ENCODE measurements around the gene ZCCHC2. TPM values are rescaled to one million over a fixed set of nuclear protein-coding genes. Genes with fewer than 3 reads are reported as not detected.

The ZCCHC2 gene
- total and polyA plus RNA-seq, 9 of the 15 experiments (the other 6 are each of a cell fraction or from before 2014, with no cell fraction given), result 1.0 to 9.2 (median 6.0) TPM

DNA sequence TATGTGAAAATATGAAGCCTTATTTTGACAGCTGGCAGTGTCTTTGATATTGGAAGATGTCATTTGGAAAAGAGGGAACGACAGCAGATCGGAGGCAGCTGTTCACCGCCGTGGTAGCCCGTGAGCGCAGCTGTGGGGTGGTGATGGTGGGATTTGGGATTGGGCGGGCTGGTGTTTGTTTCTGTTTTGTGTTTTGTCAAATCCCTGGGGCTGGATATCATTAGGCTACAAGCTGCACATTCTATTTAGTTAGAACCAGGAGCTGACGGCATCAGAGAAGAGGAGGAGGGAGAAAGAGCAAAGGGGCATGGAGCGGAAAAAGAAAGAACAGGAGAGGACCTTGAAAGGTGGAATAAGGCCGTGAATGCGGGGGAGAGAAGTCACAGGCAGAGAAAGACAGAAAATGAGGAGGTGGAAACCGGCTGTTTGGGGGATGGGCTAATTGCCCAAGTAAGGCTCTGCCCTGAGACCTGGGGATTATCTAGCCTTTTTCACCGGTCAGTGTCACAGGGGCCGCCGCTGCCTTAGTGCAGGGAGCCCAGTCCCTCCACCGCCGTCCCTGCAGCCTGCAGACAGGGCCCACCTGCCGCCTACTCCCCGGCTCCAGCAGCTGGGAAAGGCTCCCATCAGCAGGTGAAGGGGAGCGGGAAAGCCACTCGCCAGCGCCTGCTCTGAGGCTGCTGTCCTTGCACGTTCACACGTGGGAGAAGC, 88.0 kb downstream of the ZCCHC2 start (continued):
- no peak for TF ChIP-seq STAT5A (IDR thresholded peaks at IDR 0.05; ENCODE audit: borderline replicate concordance, low read length)
- TF ChIP-seq, protein P1, sequence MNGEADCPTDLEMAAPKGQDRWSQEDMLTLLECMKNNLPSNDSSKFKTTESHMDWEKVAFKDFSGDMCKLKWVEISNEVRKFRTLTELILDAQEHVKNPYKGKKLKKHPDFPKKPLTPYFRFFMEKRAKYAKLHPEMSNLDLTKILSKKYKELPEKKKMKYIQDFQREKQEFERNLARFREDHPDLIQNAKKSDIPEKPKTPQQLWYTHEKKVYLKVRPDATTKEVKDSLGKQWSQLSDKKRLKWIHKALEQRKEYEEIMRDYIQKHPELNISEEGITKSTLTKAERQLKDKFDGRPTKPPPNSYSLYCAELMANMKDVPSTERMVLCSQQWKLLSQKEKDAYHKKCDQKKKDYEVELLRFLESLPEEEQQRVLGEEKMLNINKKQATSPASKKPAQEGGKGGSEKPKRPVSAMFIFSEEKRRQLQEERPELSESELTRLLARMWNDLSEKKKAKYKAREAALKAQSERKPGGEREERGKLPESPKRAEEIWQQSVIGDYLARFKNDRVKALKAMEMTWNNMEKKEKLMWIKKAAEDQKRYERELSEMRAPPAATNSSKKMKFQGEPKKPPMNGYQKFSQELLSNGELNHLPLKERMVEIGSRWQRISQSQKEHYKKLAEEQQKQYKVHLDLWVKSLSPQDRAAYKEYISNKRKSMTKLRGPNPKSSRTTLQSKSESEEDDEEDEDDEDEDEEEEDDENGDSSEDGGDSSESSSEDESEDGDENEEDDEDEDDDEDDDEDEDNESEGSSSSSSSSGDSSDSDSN (IDR thresholded peaks at IDR 0.05; ENCODE audit: borderline replicate concordance in 1 of 2, low read depth in 2 of 2, low read length in 2 of 2), result peak in 1 of 2 experiments; percentile 47; a peak in 1 of 4 replicates
- no peak for TF ChIP-seq NR1H2 (CRISPR knock-in tag; IDR thresholded peaks at IDR 0.05)

DNA sequence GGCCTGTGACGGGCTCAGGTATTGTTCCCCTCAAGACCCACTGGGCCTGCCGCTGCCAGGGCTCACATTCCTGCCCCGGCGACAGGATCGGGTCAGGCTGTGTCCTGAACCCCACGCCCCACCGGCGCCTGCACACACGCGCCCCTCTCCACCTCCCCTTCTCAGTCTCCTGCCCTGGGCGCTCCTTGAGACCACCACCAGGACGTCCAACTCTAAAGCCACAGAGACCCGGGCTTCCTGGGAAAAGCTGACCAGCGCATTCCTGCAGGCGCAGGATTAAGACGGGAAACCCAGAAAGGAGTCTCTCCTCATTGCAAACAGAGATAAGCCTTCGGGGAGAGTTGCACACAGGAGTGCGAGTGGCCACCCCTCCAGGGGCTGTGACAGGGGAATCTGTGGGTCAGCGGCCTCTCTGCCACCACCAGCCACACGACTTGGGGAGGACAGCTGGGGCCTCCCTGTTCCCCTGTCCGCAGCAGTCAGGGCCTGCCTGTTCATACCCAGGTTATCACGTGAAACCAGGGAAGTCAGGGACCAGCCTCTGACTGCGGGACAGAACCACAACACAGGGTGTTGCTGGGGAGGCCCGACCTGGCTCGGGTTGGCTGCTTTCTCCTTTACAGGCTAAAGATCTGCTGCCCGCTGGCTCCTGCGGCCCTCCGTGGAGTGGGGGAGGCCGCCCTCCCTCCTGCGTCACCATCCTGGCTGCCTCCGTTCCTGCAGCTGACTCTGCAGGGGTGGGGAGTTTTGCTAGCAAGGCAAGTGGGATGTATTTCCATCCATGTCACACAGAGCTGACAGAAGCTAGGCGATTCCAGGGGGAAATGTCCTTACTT, 88.8 kb downstream of the ZCCHC2 start:
- peak; percentile 32 to 57 (median 48) for DNase-seq (ENCODE audit: extremely low read depth in 1 of 4, low spot score in 3 of 4)
- TF ChIP-seq RNF2 (IDR thresholded peaks at IDR 0.05) (no peak), CBFA2T3 (IDR thresholded peaks at IDR 0.05) (peak; percentile 51; the same call in 1 of the 2 replicates), HDAC8 (tag; IDR thresholded peaks at IDR 0.05) (no peak), RBM14 (IDR thresholded peaks at IDR 0.05; ENCODE audit: borderline replicate concordance, insufficient read depth, low read depth, low read length) (no peak)
- TF ChIP-seq, protein P2, sequence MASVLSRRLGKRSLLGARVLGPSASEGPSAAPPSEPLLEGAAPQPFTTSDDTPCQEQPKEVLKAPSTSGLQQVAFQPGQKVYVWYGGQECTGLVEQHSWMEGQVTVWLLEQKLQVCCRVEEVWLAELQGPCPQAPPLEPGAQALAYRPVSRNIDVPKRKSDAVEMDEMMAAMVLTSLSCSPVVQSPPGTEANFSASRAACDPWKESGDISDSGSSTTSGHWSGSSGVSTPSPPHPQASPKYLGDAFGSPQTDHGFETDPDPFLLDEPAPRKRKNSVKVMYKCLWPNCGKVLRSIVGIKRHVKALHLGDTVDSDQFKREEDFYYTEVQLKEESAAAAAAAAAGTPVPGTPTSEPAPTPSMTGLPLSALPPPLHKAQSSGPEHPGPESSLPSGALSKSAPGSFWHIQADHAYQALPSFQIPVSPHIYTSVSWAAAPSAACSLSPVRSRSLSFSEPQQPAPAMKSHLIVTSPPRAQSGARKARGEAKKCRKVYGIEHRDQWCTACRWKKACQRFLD (CRISPR knock-in tag; IDR thresholded peaks at IDR 0.05), result 0 out of 2 replicates have a peak, but pooled peaks have one; percentile 34
- TF ChIP-seq, protein P1 (IDR thresholded peaks at IDR 0.05; ENCODE audit: borderline replicate concordance in 1 of 2, low read depth in 2 of 2, low read length in 2 of 2), result 0 out of 4 replicates have a peak, but pooled peaks of 1 of the 2 experiments have one; percentile 29
- TF ChIP-seq, protein P3, sequence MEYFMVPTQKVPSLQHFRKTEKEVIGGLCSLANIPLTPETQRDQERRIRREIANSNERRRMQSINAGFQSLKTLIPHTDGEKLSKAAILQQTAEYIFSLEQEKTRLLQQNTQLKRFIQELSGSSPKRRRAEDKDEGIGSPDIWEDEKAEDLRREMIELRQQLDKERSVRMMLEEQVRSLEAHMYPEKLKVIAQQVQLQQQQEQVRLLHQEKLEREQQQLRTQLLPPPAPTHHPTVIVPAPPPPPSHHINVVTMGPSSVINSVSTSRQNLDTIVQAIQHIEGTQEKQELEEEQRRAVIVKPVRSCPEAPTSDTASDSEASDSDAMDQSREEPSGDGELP (CRISPR knock-in tag; IDR thresholded peaks at IDR 0.05; ENCODE audit: borderline replicate concordance), result peak; percentile 17; the same call in 1 of the 2 replicates

More for the DNA sequence above, 88.8 kb downstream of the ZCCHC2 start:
- Histone ChIP-seq H3K79me2 (ENCODE audit: control insufficient read depth, insufficient read depth, low read length) (no peaks in the 10 kb centered on the region), H4K20me1 (replicated peaks; ENCODE audit: control insufficient read depth, insufficient read depth, low read length) (no peaks in the 10 kb centered on the region), H3K4me2 (ENCODE audit: insufficient read depth, low read length) (peak overlapping the region; percentile 69), H3K27ac (ENCODE audit: extremely low read depth, low read depth, low read length) (peak overlapping the region; percentile 36; the same call in 1 of the 3 replicates), H2AFZ (ENCODE audit: low read depth, low read length) (peak overlapping the region; percentile 93), H3K36me3 (ENCODE audit: control insufficient read depth, insufficient read depth, low read length) (no peaks in the 10 kb centered on the region), H3K4me3 (0 out of 2 replicates have a peak overlapping the region, but pooled peaks have one; percentile 13), H3K9me1 (ENCODE audit: control insufficient read depth, insufficient read depth, low read length) (no peaks in the 10 kb centered on the region), H3K4me1 (replicated peaks in 1 of 2; ENCODE audit: control insufficient read depth in 2 of 2, insufficient read depth in 2 of 2, low read length in 2 of 2) (peaks cover 19 to 20% of the 10 kb centered on the region in 2 experiments; a peak in 4 of 5 replicates), H3K9ac (ENCODE audit: insufficient read depth in 1 of 2, low read depth in 2 of 2, low read length in 2 of 2) (peak overlapping the region; percentile 34 to 87; a peak in 3 of 4 replicates), H3K9me3 (replicated peaks; ENCODE audit: control insufficient read depth, insufficient read depth, low read depth, low read length) (no peaks in the 10 kb centered on the region), H3K27me3 (ENCODE audit: control insufficient read depth in 2 of 2, insufficient read depth in 2 of 2, low read length in 2 of 2) (peaks cover 2 to 5% of the 10 kb centered on the region in 2 experiments; a peak in 2 of 5 replicates)
- 1% methylated on average over 13 of the region's 32 CpGs for WGBS (ENCODE audit: insufficient coverage, low coverage, missing lambda C conversion rate)
- in situ Hi-C loops (cut with MboI) (no loop called here), intact Hi-C loops (cut with micrococcal nuclease) (no loop called here)
- BruUV-seq (replicated peaks), result no TSS peak
- ATAC-seq (peak; percentile 78), FAIRE-seq (peak; percentile 61)
- ChIA-PET CTCF (ENCODE audit: low intra/inter-chr PET ratio) (interaction anchor here (0.6 kb wide), 1 partner anchor 49 kb away, joined by 4 read pairs; no protein-coding TSS in a partner anchor), POLR2A (no interaction called here)

Data from K562 (cell line).